SU-DHL-6 (cell line): Measurements from ENCODE around the gene RAD51B.

ENCODE experiments used
- EZH2phosphoT487 ChIP-seq: fragments of 200-600 bp; sonication (generic), shearing (Covaris generic); conservative IDR thresholded peaks from 2 replicates; pipeline ENCODE4 v1.6.1; 2018; ENCODE audit warnings: mild to moderate bottlenecking, antibody characterized with exemption, low read length, moderate library complexity, mixed read lengths
- TF ChIP-seq, protein P1 (sequence below): fragments of 200-600 bp; sonication (generic); IDR thresholded peaks from one replicate; pipeline ENCODE4 v1.5.1; 2017; ENCODE audit warnings: antibody characterized with exemption, mild to moderate bottlenecking, low read length, moderate library complexity; ENCODE audit not compliant: insufficient read depth, poor library complexity, severe bottlenecking

GRCh38 chr14:68464711-68465110 is 645.1 kb downstream of the RAD51B start:
- TF ChIP-seq, protein P1, sequence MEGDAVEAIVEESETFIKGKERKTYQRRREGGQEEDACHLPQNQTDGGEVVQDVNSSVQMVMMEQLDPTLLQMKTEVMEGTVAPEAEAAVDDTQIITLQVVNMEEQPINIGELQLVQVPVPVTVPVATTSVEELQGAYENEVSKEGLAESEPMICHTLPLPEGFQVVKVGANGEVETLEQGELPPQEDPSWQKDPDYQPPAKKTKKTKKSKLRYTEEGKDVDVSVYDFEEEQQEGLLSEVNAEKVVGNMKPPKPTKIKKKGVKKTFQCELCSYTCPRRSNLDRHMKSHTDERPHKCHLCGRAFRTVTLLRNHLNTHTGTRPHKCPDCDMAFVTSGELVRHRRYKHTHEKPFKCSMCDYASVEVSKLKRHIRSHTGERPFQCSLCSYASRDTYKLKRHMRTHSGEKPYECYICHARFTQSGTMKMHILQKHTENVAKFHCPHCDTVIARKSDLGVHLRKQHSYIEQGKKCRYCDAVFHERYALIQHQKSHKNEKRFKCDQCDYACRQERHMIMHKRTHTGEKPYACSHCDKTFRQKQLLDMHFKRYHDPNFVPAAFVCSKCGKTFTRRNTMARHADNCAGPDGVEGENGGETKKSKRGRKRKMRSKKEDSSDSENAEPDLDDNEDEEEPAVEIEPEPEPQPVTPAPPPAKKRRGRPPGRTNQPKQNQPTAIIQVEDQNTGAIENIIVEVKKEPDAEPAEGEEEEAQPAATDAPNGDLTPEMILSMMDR = no peak
- TF ChIP-seq EZH2phosphoT487 = no peak
